DMS114 treated with DMSO at 0.1 percent for 48 hours (cell line): ENCODE data around the gene MGAT4B.
A peak's percentile ranks its signal among the peaks of the same experiment; 100 is the strongest.

Experiments used
- DNase-seq: peaks from one replicate; lab custom pipeline; 2025; ENCODE audit not compliant: unreplicated experiment; lab: John Stamatoyannopoulos, UW

The MGAT4B gene

GRCh38 chr5:179773686-179774040 is 33.0 kb downstream of the MGAT4B start:
- DNase-seq: no peak

GRCh38 chr5:179772351-179772750 is 34.3 kb downstream of the MGAT4B start:
- no peak for DNase-seq

- DNase-seq: no peak
Measured at GRCh38 chr5:179771311-179771895, 35.3 kb downstream of the MGAT4B start.

- DNase-seq: no peak
Measured at GRCh38 chr5:179769796-179770195, 36.9 kb downstream of the MGAT4B start.

GRCh38 chr5:179769271-179769670 is 37.4 kb downstream of the MGAT4B start:
- no peak for DNase-seq

GRCh38 chr5:179768326-179769085 is 38.2 kb downstream of the MGAT4B start:
- DNase-seq: no peak

GRCh38 chr5:179767496-179768100 is 39.1 kb downstream of the MGAT4B start:
- DNase-seq: no peak

- no peak for DNase-seq
Measured at GRCh38 chr5:179766726-179767455, 39.8 kb downstream of the MGAT4B start.

GRCh38 chr5:179766021-179766725 is 40.5 kb downstream of the MGAT4B start:
- no peak for DNase-seq

- no peak for DNase-seq
Measured at GRCh38 chr5:179765400-179765799, 41.3 kb downstream of the MGAT4B start.

- no peak for DNase-seq
Measured at GRCh38 chr5:179764056-179764455, 42.6 kb downstream of the MGAT4B start.

GRCh38 chr5:179763215-179763945 is 43.3 kb downstream of the MGAT4B start:
- DNase-seq: peak; percentile 54

- DNase-seq: no peak
Measured at GRCh38 chr5:179762781-179763176, 43.9 kb downstream of the MGAT4B start.

- no peak for DNase-seq
Measured at GRCh38 chr5:179762079-179762780, 44.4 kb downstream of the MGAT4B start.

GRCh38 chr5:179759581-179760551 is 46.8 kb downstream of the MGAT4B start:
- no peak for DNase-seq

- no peak for DNase-seq
Measured at GRCh38 chr5:179758955-179759354, 47.7 kb downstream of the MGAT4B start.

- DNase-seq: no peak
Measured at GRCh38 chr5:179755022-179755421, 51.6 kb downstream of the MGAT4B start.

- DNase-seq: no peak
Measured at GRCh38 chr5:179753971-179754370, 52.7 kb downstream of the MGAT4B start.
